GM21825 (cell line): ENCODE data around the gene APOBEC3H.

Source experiments
- ATAC-seq: cut with Tn5 transposase; IDR thresholded peaks from one replicate; pipeline ENCODE4 v1.9.1; 2021; ENCODE audit warnings: mild to moderate bottlenecking, moderate library complexity; ENCODE audit not compliant: unreplicated experiment

The APOBEC3H gene

GRCh38 chr22:39132871-39133524 is 36.0 kb downstream of the APOBEC3H start:
- ATAC-seq: no peak

- ATAC-seq: no peak
Measured at GRCh38 chr22:39133871-39134270, 36.8 kb downstream of the APOBEC3H start.

- ATAC-seq: no peak
Measured at GRCh38 chr22:39134366-39135091, 37.5 kb downstream of the APOBEC3H start.

GRCh38 chr22:39135092-39135896 is 38.2 kb downstream of the APOBEC3H start:
- ATAC-seq: no peak

GRCh38 chr22:39136317-39136716 is 39.3 kb downstream of the APOBEC3H start:
- no peak for ATAC-seq

GRCh38 chr22:39138357-39138997 is 41.4 kb downstream of the APOBEC3H start:
- no peak for ATAC-seq

- ATAC-seq: no peak
Measured at GRCh38 chr22:39139933-39140332, 42.9 kb downstream of the APOBEC3H start.

- no peak for ATAC-seq
Measured at GRCh38 chr22:39142088-39142680, 45.1 kb downstream of the APOBEC3H start.

GRCh38 chr22:39144101-39144767 is 47.2 kb downstream of the APOBEC3H start:
- ATAC-seq: peak; percentile 36

- no peak for ATAC-seq
Measured at GRCh38 chr22:39146256-39147101, 49.4 kb downstream of the APOBEC3H start.

- ATAC-seq: no peak
Measured at GRCh38 chr22:39147335-39148025, 50.4 kb downstream of the APOBEC3H start.

GRCh38 chr22:39148026-39148726 is 51.1 kb downstream of the APOBEC3H start:
- ATAC-seq: no peak

GRCh38 chr22:39148727-39149535 is 51.9 kb downstream of the APOBEC3H start:
- no peak for ATAC-seq

- no peak for ATAC-seq
Measured at GRCh38 chr22:39149915-39150847, 53.1 kb downstream of the APOBEC3H start.

GRCh38 chr22:39150848-39151215 is 53.8 kb downstream of the APOBEC3H start:
- ATAC-seq: no peak

GRCh38 chr22:39151329-39151975 is 54.4 kb downstream of the APOBEC3H start:
- ATAC-seq: no peak
